Astrocyte of the spinal cord (primary cell): ENCODE measurements around the gene EHMT1.

Experiments
- DNase-seq: peaks from one replicate; pipeline ENCODE4 v3.0.0; 2011; ENCODE audit warnings: low read depth, low spot score
- H3K4me3 ChIP-seq: 2 replicates; pipeline ENCODE4 v1.5.1; 2011; ENCODE audit warnings: low read depth, mild to moderate bottlenecking, low read length, moderate library complexity
- CTCF ChIP-seq: IDR thresholded peaks from 2 replicates; pipeline ENCODE4 v1.5.1; 2012; ENCODE audit warnings: low read depth, mild to moderate bottlenecking, low read length, inconsistent platforms
- in situ Hi-C: cut with HindIII; loops from 2 replicates; pipeline ENCODE4 v1.10.0; 2017; ENCODE audit warnings: low sequenced_read_pairs

EHMT1 gene

GRCh38 chr9:137865581-137866145 is 246.9 kb downstream of the EHMT1 start:
- no peak for TF ChIP-seq CTCF
- H3K4me3 ChIP-seq: no peak overlapping the region
- no peak for DNase-seq
- in situ Hi-C loops: no loop called here

- no peak for DNase-seq
- no peak overlapping the region for H3K4me3 ChIP-seq
- in situ Hi-C loops: no loop called here
- no peak for TF ChIP-seq CTCF
Measured at GRCh38 chr9:137866226-137867141, 247.7 kb downstream of the EHMT1 start.

DNA sequence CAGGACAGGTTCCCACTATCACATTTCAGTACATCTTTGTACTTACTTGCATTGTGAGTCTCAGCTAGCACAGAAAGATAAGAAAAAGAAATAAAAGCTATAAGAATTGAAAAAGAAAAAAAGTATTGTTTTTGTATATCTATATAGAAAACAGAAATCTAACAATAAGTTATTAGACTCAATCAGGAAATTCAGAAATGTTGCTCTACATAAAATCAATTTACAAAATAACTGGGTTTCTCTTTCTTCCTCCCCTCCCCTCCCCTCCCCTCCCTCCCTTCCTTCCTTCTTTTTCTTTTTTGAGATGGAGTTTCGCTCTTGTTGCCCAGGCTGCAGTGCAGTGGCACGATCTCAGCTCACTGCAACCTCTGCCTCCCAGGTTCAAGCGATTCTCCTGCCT is 251.6 kb downstream of the EHMT1 start:
- in situ Hi-C loops: no loop called here
- no peak overlapping the region for H3K4me3 ChIP-seq
- no peak for TF ChIP-seq CTCF
- no peak for DNase-seq

DNA sequence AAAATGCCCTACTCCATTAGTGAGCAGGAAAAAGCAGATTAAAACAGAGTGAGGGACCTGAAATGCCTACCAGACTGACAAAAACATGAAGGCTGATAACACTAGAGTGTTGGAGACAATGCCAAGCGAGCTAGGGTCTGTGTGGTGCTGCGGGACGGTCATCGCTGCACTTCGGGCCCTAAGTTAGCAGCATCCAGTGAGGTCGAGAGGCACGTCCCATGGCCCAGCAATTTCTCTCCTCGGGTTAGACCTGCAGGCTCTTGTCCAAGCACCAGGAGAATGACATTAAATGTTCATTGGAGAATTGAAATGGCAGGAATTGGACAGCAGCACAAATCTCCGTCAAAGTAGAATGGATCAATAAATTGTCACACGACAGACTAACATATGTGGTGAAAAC is 253.5 kb downstream of the EHMT1 start:
- in situ Hi-C loops: no loop called here
- H3K4me3 ChIP-seq: no peak overlapping the region
- no peak for TF ChIP-seq CTCF
- DNase-seq: no peak

DNA sequence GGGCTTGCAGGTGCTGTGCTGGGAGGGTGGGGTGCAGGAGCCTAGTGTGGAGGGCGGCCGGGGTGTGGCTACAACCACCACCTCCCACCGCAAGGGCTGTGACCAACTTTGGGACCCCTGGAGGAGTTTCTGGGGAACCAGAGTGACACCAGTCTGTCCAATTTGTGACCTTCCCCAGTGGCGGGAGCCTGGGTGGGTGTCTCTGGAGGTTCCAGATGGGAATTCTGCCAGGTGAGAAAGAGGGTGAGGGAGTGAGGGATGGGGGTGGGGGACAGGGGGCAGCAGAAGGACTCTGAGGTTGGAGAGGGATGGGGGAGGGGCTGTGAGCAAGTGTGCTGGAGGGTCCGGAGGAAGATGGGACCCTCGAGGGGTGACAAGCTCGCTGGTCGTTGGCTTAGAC is 254.6 kb downstream of the EHMT1 start:
- no peak for DNase-seq
- no peak for TF ChIP-seq CTCF
- no peak overlapping the region for H3K4me3 ChIP-seq
- in situ Hi-C loops: no loop called here

DNA sequence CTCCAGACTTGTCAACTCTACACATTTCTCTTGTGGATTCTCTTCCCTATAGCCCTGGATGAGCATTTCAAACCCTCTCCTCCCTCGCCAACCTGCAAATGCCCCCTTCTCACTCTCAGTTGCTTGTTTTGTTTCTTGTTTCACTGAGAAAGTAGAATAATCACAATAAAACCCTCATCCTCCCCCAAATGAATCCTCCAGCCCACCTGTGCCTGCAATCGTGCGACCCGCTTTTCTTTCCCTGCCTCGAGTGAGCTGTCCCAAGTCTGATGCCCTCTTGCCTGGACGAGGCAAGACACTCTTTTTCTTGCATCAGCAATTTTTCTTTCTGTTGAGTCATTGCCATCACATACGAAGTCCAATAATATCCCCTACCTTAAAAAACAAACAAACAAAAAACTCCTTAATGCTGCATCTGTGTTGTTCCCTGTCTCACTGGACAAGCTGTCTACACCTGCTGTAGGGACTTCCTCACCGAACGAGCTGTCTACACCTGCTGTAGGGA is 255.1 kb downstream of the EHMT1 start:
- TF ChIP-seq CTCF: no peak
- no peak overlapping the region for H3K4me3 ChIP-seq
- no peak for DNase-seq
- in situ Hi-C loops: no loop called here
